ENCODE measurements around the gene CAMK1D.
"Not testable (repeated sequence)": the region's sequence is repeated elsewhere in the genome, so short reads cannot be mapped to it uniquely, and the experiment has no call there.

Gene CAMK1D

DNA sequence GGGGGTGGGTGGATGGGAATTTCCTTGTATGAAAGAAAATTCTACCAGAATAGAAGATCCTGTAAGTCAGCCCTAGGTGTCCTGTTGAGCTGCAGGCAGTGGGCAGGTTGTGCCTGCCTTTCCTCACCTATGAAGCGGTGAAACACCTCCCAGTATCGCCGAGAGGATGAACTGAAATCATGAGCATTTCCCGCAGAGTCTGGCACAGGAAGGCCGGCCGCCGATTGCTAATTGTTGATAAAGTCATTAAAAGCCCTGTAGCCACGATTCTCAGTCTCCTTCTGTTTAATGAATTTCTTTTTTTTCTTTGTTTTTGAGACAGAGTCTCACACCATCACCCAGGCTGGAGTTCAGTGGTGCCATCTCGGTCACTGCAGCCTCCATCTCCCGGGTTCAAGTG, 142.1 kb downstream of the CAMK1D start:
- TF ChIP-seq CTCF (IDR thresholded peaks at IDR 0.05; ENCODE audit: low read length) = no peak
- TF ChIP-seq EZH2 (optimal IDR thresholded peaks at IDR 0.05; ENCODE audit: low read depth, low read length) = no peak
- TF ChIP-seq EZH2phosphoT487 (IDR thresholded peaks at IDR 0.05; ENCODE audit: low read length) = no peak
- H3K4me1 ChIP-seq (ENCODE audit: low read length) = no peaks in the 10 kb centered on the region

DNA sequence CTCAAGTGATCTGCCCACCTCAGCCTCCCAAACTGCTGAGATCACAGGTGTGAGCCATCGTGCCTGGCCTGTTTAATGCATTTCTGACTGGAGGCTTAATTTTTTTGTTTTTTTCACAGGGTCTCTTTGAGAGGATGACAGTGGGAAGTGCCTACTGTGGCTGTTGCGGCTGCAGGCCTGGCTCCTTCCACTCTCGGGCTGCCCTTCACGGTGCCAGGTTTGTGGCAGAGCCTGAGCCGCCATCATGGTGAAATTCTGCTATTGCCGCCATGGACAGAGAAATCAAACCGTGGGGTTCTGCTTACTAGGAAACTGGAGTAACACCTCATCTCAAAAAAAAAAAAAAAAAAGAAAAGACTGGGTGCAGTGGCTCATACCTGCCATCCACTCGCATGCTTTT, 142.7 kb downstream of the CAMK1D start:
- H3K36me3 ChIP-seq (replicated peaks; ENCODE audit: insufficient read depth, low read length) = no peaks in the 10 kb centered on the region
- H3K4me1 ChIP-seq (ENCODE audit: low read length) = no peaks in the 10 kb centered on the region
- no peaks in the 10 kb centered on the region for H3K9me3 ChIP-seq (replicated peaks; ENCODE audit: insufficient read depth, low read length)
- H3K9me2 ChIP-seq (replicated peaks; ENCODE audit: insufficient read depth, low read length) = no peaks in the 10 kb centered on the region
- no peak overlapping the region for H3K27ac ChIP-seq (ENCODE audit: low read length)
- H3F3A ChIP-seq (ENCODE audit: insufficient read depth, low read length) = no peaks in the 10 kb centered on the region
- no peak overlapping the region for H2AFZ ChIP-seq (ENCODE audit: low read length)
- no peaks in the 10 kb centered on the region for H4K20me1 ChIP-seq (ENCODE audit: insufficient read depth, low read length)
- TF ChIP-seq EZH2phosphoT487 (IDR thresholded peaks at IDR 0.05; ENCODE audit: low read length) (no peak), CTCF (IDR thresholded peaks at IDR 0.05; ENCODE audit: low read length) (no peak)
- peaks cover 55% of the 10 kb centered on the region for H3K79me2 ChIP-seq (ENCODE audit: low read length)
- no peak overlapping the region for H3K4me3 ChIP-seq (ENCODE audit: low read length)
- no peak overlapping the region for H3K9ac ChIP-seq (ENCODE audit: low read length)
- H3K4me2 ChIP-seq (ENCODE audit: low read depth, low read length) = no peak overlapping the region
- H3K27me3 ChIP-seq (replicated peaks; ENCODE audit: insufficient read depth, low read length) = no peaks in the 10 kb centered on the region
- no peak for DNase-seq

More for the DNA sequence above, 142.1 kb downstream of the CAMK1D start:
- Histone ChIP-seq H3K27ac (ENCODE audit: low read length) (no peak overlapping the region), H3K79me2 (ENCODE audit: low read length) (peaks cover 56% of the 10 kb centered on the region), H4K20me1 (ENCODE audit: insufficient read depth, low read length) (no peaks in the 10 kb centered on the region), H3K9ac (ENCODE audit: low read length) (no peak overlapping the region), H3K4me2 (ENCODE audit: low read depth, low read length) (no peak overlapping the region), H3K4me3 (ENCODE audit: low read length) (no peak overlapping the region), H3K27me3 (replicated peaks; ENCODE audit: insufficient read depth, low read length) (no peaks in the 10 kb centered on the region), H3K9me3 (replicated peaks; ENCODE audit: insufficient read depth, low read length) (no peaks in the 10 kb centered on the region), H3K36me3 (replicated peaks; ENCODE audit: insufficient read depth, low read length) (no peaks in the 10 kb centered on the region), H3F3A (ENCODE audit: insufficient read depth, low read length) (no peaks in the 10 kb centered on the region), H2AFZ (ENCODE audit: low read length) (no peak overlapping the region), H3K9me2 (replicated peaks; ENCODE audit: insufficient read depth, low read length) (no peaks in the 10 kb centered on the region)
- no peak for DNase-seq

GRCh38 chr10:12497046-12497445, 147.7 kb downstream of the CAMK1D start:
- H3F3A ChIP-seq (ENCODE audit: insufficient read depth, low read length); H3K4me2 ChIP-seq (ENCODE audit: low read depth, low read length); H3K27ac ChIP-seq (ENCODE audit: low read length); H3K9me2 ChIP-seq (replicated peaks; ENCODE audit: insufficient read depth, low read length); H3K36me3 ChIP-seq (replicated peaks; ENCODE audit: insufficient read depth, low read length); H3K9ac ChIP-seq (ENCODE audit: low read length); DNase-seq; H3K27me3 ChIP-seq (replicated peaks; ENCODE audit: insufficient read depth, low read length); H3K4me3 ChIP-seq (ENCODE audit: low read length); H2AFZ ChIP-seq (ENCODE audit: low read length); H3K4me1 ChIP-seq (ENCODE audit: low read length); H3K9me3 ChIP-seq (replicated peaks; ENCODE audit: insufficient read depth, low read length); H4K20me1 ChIP-seq (ENCODE audit: insufficient read depth, low read length): not testable (repeated sequence)
- peaks cover 50% of the 10 kb centered on the region for H3K79me2 ChIP-seq (ENCODE audit: low read length)

GRCh38 chr10:12499076-12499986, 150.0 kb downstream of the CAMK1D start:
- Histone ChIP-seq H3K9me2 (replicated peaks; ENCODE audit: insufficient read depth, low read length) (no peaks in the 10 kb centered on the region), H3K36me3 (replicated peaks; ENCODE audit: insufficient read depth, low read length) (no peaks in the 10 kb centered on the region), H3K27me3 (replicated peaks; ENCODE audit: insufficient read depth, low read length) (no peaks in the 10 kb centered on the region), H3K4me2 (ENCODE audit: low read depth, low read length) (no peak overlapping the region), H3K79me2 (ENCODE audit: low read length) (peaks cover 48% of the 10 kb centered on the region), H3K4me1 (ENCODE audit: low read length) (no peaks in the 10 kb centered on the region), H2AFZ (ENCODE audit: low read length) (no peak overlapping the region), H3K9ac (ENCODE audit: low read length) (no peak overlapping the region), H3K27ac (ENCODE audit: low read length) (no peak overlapping the region), H4K20me1 (ENCODE audit: insufficient read depth, low read length) (no peaks in the 10 kb centered on the region), H3K9me3 (replicated peaks; ENCODE audit: insufficient read depth, low read length) (no peaks in the 10 kb centered on the region), H3K4me3 (ENCODE audit: low read length) (no peak overlapping the region), H3F3A (ENCODE audit: insufficient read depth, low read length) (no peaks in the 10 kb centered on the region)
- no peak for TF ChIP-seq EZH2 (optimal IDR thresholded peaks at IDR 0.05; ENCODE audit: low read depth, low read length)
- TF ChIP-seq EZH2phosphoT487 (IDR thresholded peaks at IDR 0.05; ENCODE audit: low read length) = no peak
- no peak for TF ChIP-seq CTCF (IDR thresholded peaks at IDR 0.05; ENCODE audit: low read length)
- DNase-seq = no peak
